GM12878 (cell line): ENCODE results near the gene TAF11. TPM values are rescaled to one million over a fixed set of nuclear protein-coding genes. Genes with fewer than 3 reads are reported as not detected.
"Not testable (repeated sequence)": the region's sequence is repeated elsewhere in the genome, so short reads cannot be mapped to it uniquely, and the experiment has no call there.

Experiments used
- ATAC-seq: fragments of 200-7000 bp; cut with Tn5 transposase; 3 replicates; pipeline ENCODE4 v1.9.1; 2020; ENCODE audit warnings: mild to moderate bottlenecking, moderate library complexity
- BruUV-seq: library from RNA; stranded (reverse); fragments of 400-500 nt; replicated peaks from 2 replicates; lab custom pipeline; 2021; lab: Mats Ljungman, UMichigan
- CTCF ChIA-PET: fragments of 300-600 bp; sonication (Branson Sonifier 250); formaldehyde crosslinking; extraction: SDS; loops from one replicate; lab custom pipeline; 2021; ENCODE audit warnings: inconsistent platforms; lab: Yijun Ruan, JAX
- POLR2A ChIA-PET: fragments of 350-600 bp; formaldehyde crosslinking; extraction: SDS; loops from one replicate; lab custom pipeline; 2021; ENCODE audit warnings: inconsistent platforms; lab: Charles Lee
- RAD21 ChIA-PET: fragments of 300-600 bp; sonication (Branson Sonifier 250); formaldehyde crosslinking; loops from one replicate; lab custom pipeline; 2023; ENCODE audit warnings: antibody characterized with exemption; ENCODE audit not compliant: unreplicated experiment; lab: Charles Lee
- SMC1A ChIA-PET: fragments of 300-600 bp; sonication (Branson Sonifier 250); formaldehyde crosslinking; loops from one replicate; lab custom pipeline; 2023; ENCODE audit not compliant: unreplicated experiment, uncharacterized antibody; lab: Charles Lee
- DNase-seq: peaks from one replicate; pipeline ENCODE4 v3.0.0-alpha.2; 2011; ENCODE audit warnings: low read depth, low spot score
- FAIRE-seq: peaks from 3 replicates; lab custom pipeline; 2011; peaks lifted over from hg19 to GRCh38; lab: Jason Lieb, UNC
- H2AFZ ChIP-seq: 2 replicates; pipeline ENCODE4 v1.6.0; 2011; ENCODE audit warnings: low read depth, low read length, control low read depth; ENCODE audit not compliant: control insufficient read depth
- H3K27ac ChIP-seq: 2 replicates; pipeline ENCODE4 v1.5.1; 2011; ENCODE audit warnings: control low read depth; ENCODE audit not compliant: control insufficient read depth, insufficient read depth
- H3K27me3 ChIP-seq, 2 experiments: replicated peaks in 1 of 2; 2 replicates each; pipeline versions ENCODE4 v1.6.0 to v1.6.1; 2011; ENCODE audit warnings: low read length in 1 of 2; ENCODE audit not compliant: control insufficient read depth in 2 of 2, insufficient read depth in 2 of 2
- H3K36me3 ChIP-seq, 2 experiments: 2 replicates each; pipeline ENCODE4 v1.5.1; 2011; ENCODE audit warnings: low read length in 1 of 2; ENCODE audit not compliant: control insufficient read depth in 2 of 2, insufficient read depth in 2 of 2
- H3K4me1 ChIP-seq: 2 replicates; pipeline ENCODE4 v1.6.1; 2011; ENCODE audit warnings: mild to moderate bottlenecking, low read length, moderate library complexity, mixed read lengths; ENCODE audit not compliant: control insufficient read depth, insufficient read depth
- H3K4me2 ChIP-seq: 2 replicates; pipeline ENCODE4 v1.6.0; 2011; ENCODE audit warnings: control low read depth; ENCODE audit not compliant: control insufficient read depth, insufficient read depth
- H3K4me3 ChIP-seq: fragments of 200-600 bp; sonication (generic); 2 replicates; pipeline ENCODE4 v1.5.1; 2016
- H3K79me2 ChIP-seq: 2 replicates; pipeline ENCODE4 v1.6.0; 2011; ENCODE audit warnings: low read length; ENCODE audit not compliant: control insufficient read depth, insufficient read depth
- H3K9ac ChIP-seq: 2 replicates; pipeline ENCODE4 v1.8.0; 2011; ENCODE audit warnings: low read length, control low read depth, mixed read lengths; ENCODE audit not compliant: control insufficient read depth, insufficient read depth
- H3K9me3 ChIP-seq: replicated peaks from 3 replicates; pipeline ENCODE4 v1.5.1; 2011; ENCODE audit warnings: mild to moderate bottlenecking, low read length; ENCODE audit not compliant: control insufficient read depth, insufficient read depth
- H4K20me1 ChIP-seq: 2 replicates; pipeline ENCODE4 v1.6.0; 2011; ENCODE audit not compliant: control insufficient read depth, insufficient read depth
- FOXM1 ChIP-seq: IDR thresholded peaks from 2 replicates; pipeline ENCODE4 v1.6.1; 2012; ENCODE audit warnings: low read depth, mild to moderate bottlenecking, inconsistent platforms, low read length, moderate library complexity
- NR2C1 ChIP-seq: fragments of 450-650 bp; IDR thresholded peaks from 2 replicates; pipeline ENCODE4 v1.6.1; 2017; ENCODE audit warnings: antibody characterized with exemption, mild to moderate bottlenecking, moderate library complexity
- RB1 ChIP-seq: fragments of 450-650 bp; formaldehyde crosslinking; IDR thresholded peaks from 2 replicates; pipeline ENCODE4 v1.6.1; 2017; ENCODE audit warnings: mild to moderate bottlenecking, borderline replicate concordance
- SIN3A ChIP-seq: IDR thresholded peaks from 2 replicates; pipeline ENCODE4 v1.6.1; 2012; ENCODE audit warnings: low read depth, low read length, improper control_type of control experiment
- WGBS: methylation state at CpG from one replicate; pipeline ENCODE4 v1.1.6; 2016; ENCODE audit warnings: low lambda C conversion rate; ENCODE audit not compliant: insufficient replicate concordance, insufficient coverage; ENCODE audit errors: missing lambda C conversion rate; 5-methylcytosine and 5-hydroxymethylcytosine counted together
- in situ Hi-C: fragments of 300-500 bp; cut with MboI; formaldehyde crosslinking; loops from 9 replicates; pipeline ENCODE4 v1.14.3; 2018; ENCODE audit warnings: mixed read lengths
- intact Hi-C: fragments of 100-400 bp; cut with micrococcal nuclease; formaldehyde crosslinking; loops from one replicate; pipeline ENCODE4 v1.14.2; 2022; ENCODE audit not compliant: unreplicated experiment
- polyA plus RNA-seq, 11 experiments: library from polyadenylated mRNA; depleted of rRNA in 4 of 11; unstranded in 6 of 11; stranded (reverse) in 5 of 11; fragments of >200 nt; fragmentation: Nextera tagmentation in 4 of 11; fragmentation: Illumina TruSeq in 1 of 11; extraction: Ambion mirVana in 4 of 11; extraction: Trizol in 1 of 11; gene quantifications; 1 replicate in 1 of 11; 2 replicates in 10 of 11; pipeline versions ENCODE4 v1.2.1 to v1.2.3, GENCODE V29; 2011 to 2016; ENCODE audit warnings: inconsistent platforms in 2 of 11, missing spikeins in 2 of 11, low read depth in 1 of 11
- total RNA-seq, 4 experiments: library from RNA; depleted of rRNA in 3 of 4; stranded (reverse); fragments of >200 nt in 3 of 4; fragmentation: Illumina TruSeq in 1 of 4; extraction: Trizol in 1 of 4; gene quantifications; 2 replicates each; pipeline versions ENCODE4 v1.2.1 to v1.2.3, GENCODE V29; 2013 to 2021

Gene TAF11
- total and polyA plus RNA-seq, 10 of the 15 experiments (the other 5 are each of a cell fraction or from before 2014, with no cell fraction given), result 24.6 to 59.2 (median 32.0) TPM

DNA sequence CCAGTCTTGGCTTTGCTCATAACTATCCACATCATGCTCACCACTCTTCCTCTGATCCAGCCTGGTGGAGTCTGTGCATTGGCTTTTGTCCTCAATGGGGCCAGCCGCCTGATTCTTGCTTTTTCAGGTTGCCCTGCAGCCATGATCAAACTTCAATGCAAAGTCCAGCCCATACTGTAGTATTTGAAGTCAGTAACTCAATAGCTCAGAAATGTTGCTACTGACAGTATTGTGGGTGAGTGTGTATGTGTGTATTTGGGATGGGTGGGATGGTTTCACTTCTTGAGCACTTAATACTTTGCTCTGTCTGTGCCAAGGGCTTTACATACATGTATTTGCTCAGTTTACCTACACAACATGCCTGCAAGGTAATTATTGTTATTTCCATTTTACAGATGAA is 11.9 kb upstream of the TAF11 start:
- H3K9ac ChIP-seq, FAIRE-seq, H3K36me3 ChIP-seq, RAD21 ChIA-PET, H3K27ac ChIP-seq, H3K27me3 ChIP-seq, DNase-seq, in situ Hi-C loops, H3K79me2 ChIP-seq, H2AFZ ChIP-seq, POLR2A ChIA-PET, H3K4me3 ChIP-seq, BruUV-seq, ATAC-seq, H3K4me2 ChIP-seq, H3K9me3 ChIP-seq, H3K4me1 ChIP-seq, H4K20me1 ChIP-seq, intact Hi-C loops: not testable (repeated sequence)
- WGBS, result 100% methylated on average over 1 of the region's 1 CpG
- SMC1A ChIA-PET, result interaction anchor here (0.6 kb wide), 1 partner anchor 233 kb away, joined by 3 read pairs; no protein-coding TSS in a partner anchor
- CTCF ChIA-PET, result interaction anchor here (0.7 kb wide), 1 partner anchor 240 kb away, joined by 3 read pairs; no protein-coding TSS in a partner anchor

DNA sequence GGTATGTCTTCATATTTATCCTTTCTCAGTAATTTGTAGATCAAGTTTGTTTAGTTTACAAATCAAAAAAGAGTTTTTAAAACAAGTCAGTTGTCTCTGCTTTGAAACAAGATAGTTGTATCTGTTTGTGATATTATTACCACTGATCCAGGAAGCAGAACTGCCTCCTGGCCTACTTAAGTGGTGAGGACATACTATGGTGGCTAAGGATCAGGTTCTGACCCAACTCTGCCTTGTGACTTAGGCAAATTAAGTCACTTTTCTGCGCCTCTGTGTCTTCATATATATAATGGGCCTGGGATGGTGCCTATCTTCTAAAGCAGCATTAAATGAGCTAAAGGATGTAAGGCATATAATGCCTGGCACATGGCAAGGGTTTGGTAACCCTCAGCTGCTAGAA is 9.9 kb upstream of the TAF11 start:
- Histone ChIP-seq H3K27me3 (no peaks in the 10 kb centered on the region), H3K4me1 (no peaks in the 10 kb centered on the region), H3K27ac (no peak overlapping the region), H2AFZ (no peak overlapping the region), H3K9ac (no peak overlapping the region; the same call in 1 of the 2 replicates), H3K36me3 (no peaks in the 10 kb centered on the region), H3K4me3 (no peak overlapping the region), H3K9me3 (no peaks in the 10 kb centered on the region), H3K79me2 (no peaks in the 10 kb centered on the region), H3K4me2 (no peak overlapping the region)
- ChIA-PET SMC1A (no interaction called here), CTCF (interaction anchor here (0.5 kb wide), 1 partner anchor 45 kb away, joined by 3 read pairs; no protein-coding TSS in a partner anchor), RAD21 (interaction anchor here (1.0 to 1.4 kb wide), 2 partner anchors 10 to 74 kb away, joined by 3 to 6 read pairs; partner anchors contain the start of gene TAF11), POLR2A (no interaction called here)
- no TSS peak for BruUV-seq
- in situ Hi-C loops (no loop called here), intact Hi-C loops (no loop called here)
- WGBS, result 100% methylated on average over 1 of the region's 1 CpG
- FAIRE-seq (no peak), DNase-seq (no peak)
- no peak for TF ChIP-seq FOXM1
- no peak for TF ChIP-seq RB1
- no peak for TF ChIP-seq NR2C1
- no peak for TF ChIP-seq SIN3A
- TF ChIP-seq, all 136 proteins: peak for 0
- no peaks in the 10 kb centered on the region for H4K20me1 ChIP-seq
- no peak for ATAC-seq
